ENCODE measurements around the gene CNIH3.

GRCh38 chr1:224720216-224720615 is 104.1 kb downstream of the CNIH3 start:
- TF ChIP-seq CTCF (optimal IDR thresholded peaks at IDR 0.05 in 1 of 3, IDR thresholded peaks at IDR 0.05 in 1 of 3, conservative IDR thresholded peaks at IDR 0.05 in 1 of 3; ENCODE audit: extremely low read depth in 1 of 3, insufficient read depth in 2 of 3, low read length in 3 of 3) (no peak), EZH2 (IDR thresholded peaks at IDR 0.05; ENCODE audit: low read length) (no peak)

All from keratinocyte (primary cell).